ENCODE measurements around the gene NAB2. TPM values are rescaled to one million over a fixed set of nuclear protein-coding genes. Genes with fewer than 3 reads are reported as not detected.

The NAB2 gene
- total and polyA plus RNA-seq, 2 donors (not counting 3 experiments of a cell fraction or from before 2014, with no cell fraction given) = 14.6 to 15.9 TPM

GRCh38 chr12:57105011-57105753, 16.3 kb downstream of the NAB2 start:
- FAIRE-seq (no peak), DNase-seq (ENCODE audit: low read depth, low spot score) (no peak)
- intact Hi-C loops (cut with micrococcal nuclease) (no loop called here), dilution Hi-C loops (cut with MboI; ENCODE audit: extremely low pct_ligation_motif_present, low sequenced_read_pairs) (no loop called here)
- POLR2A ChIA-PET = no interaction called here
- Histone ChIP-seq H3K79me2 (ENCODE audit: control insufficient read depth, insufficient read depth, low read length) (peaks cover 8% of the 10 kb centered on the region), H3K27ac (ENCODE audit: insufficient read depth, low read depth, low read length) (no peak overlapping the region), H3K27me3 (ENCODE audit: control insufficient read depth in 2 of 2, insufficient read depth in 2 of 2, low read length in 2 of 2) (no peaks in the 10 kb centered on the region), H2AFZ (ENCODE audit: low read depth, low read length) (no peak overlapping the region), H3K4me3 (replicated peaks in 1 of 3; ENCODE audit: insufficient read depth in 1 of 3, low read depth in 1 of 3, low read length in 3 of 3) (no peak overlapping the region), H3K9me1 (replicated peaks; ENCODE audit: control insufficient read depth, extremely low read depth, insufficient read depth, low read length) (no peaks in the 10 kb centered on the region), H3K9ac (replicated peaks; ENCODE audit: extremely low read depth, insufficient read depth, low read length) (no peak overlapping the region), H3K4me1 (ENCODE audit: control insufficient read depth, extremely low read depth, insufficient read depth, low read length) (peaks cover 6% of the 10 kb centered on the region), H3K4me2 (ENCODE audit: insufficient read depth, low read length) (no peak overlapping the region), H4K20me1 (replicated peaks; ENCODE audit: control insufficient read depth, extremely low read depth, insufficient read depth, low read length) (no peaks in the 10 kb centered on the region), H3K9me3 (replicated peaks; ENCODE audit: control insufficient read depth, insufficient read depth, low read length) (no peaks in the 10 kb centered on the region), H3K36me3 (ENCODE audit: control insufficient read depth in 2 of 2, extremely low read depth in 1 of 2, insufficient read depth in 2 of 2, low read length in 2 of 2) (peaks cover 4 to 32% of the 10 kb centered on the region in 2 experiments)
- BruUV-seq (replicated peaks) = no TSS peak
- no peak for TF ChIP-seq CTCF (IDR thresholded peaks at IDR 0.05; ENCODE audit: extremely low read depth in 1 of 2, insufficient read depth in 1 of 2, low read depth in 1 of 2, low read length in 2 of 2)
- TF ChIP-seq FOS (IDR thresholded peaks at IDR 0.05; ENCODE audit: borderline replicate concordance, insufficient read depth, low read length) = no peak
- no peak for TF ChIP-seq POLR2A (IDR thresholded peaks at IDR 0.05; ENCODE audit: low read depth, low read length)
- no peak for TF ChIP-seq JUN (IDR thresholded peaks at IDR 0.05; ENCODE audit: borderline replicate concordance, insufficient read depth, insufficient read length, low read depth)
- no peak for TF ChIP-seq MYC (IDR thresholded peaks at IDR 0.05; ENCODE audit: low read depth, low read length)
- no peak for TF ChIP-seq GATA2 (IDR thresholded peaks at IDR 0.05; ENCODE audit: insufficient read depth, insufficient read length, low read depth, low read length)
- no peak for TF ChIP-seq EZH2 (IDR thresholded peaks at IDR 0.05; ENCODE audit: borderline replicate concordance, low read depth, low read length, severe bottlenecking)
- no peak for TF ChIP-seq POLR2AphosphoS5 (IDR thresholded peaks at IDR 0.05; ENCODE audit: insufficient read depth, low read depth, low read length)
- no peak for TF ChIP-seq MAX (IDR thresholded peaks at IDR 0.05; ENCODE audit: insufficient read depth, insufficient read length)
- CTCF ChIA-PET = interaction anchor here (1.3 kb wide), 1 partner anchor 36 kb away, joined by 4 read pairs; no protein-coding TSS in a partner anchor

Data from endothelial cell of umbilical vein (primary cell).